GM21825 (cell line): ENCODE measurements around the gene CAMP.
"Not testable (repeated sequence)": the region's sequence is repeated elsewhere in the genome, so short reads cannot be mapped to it uniquely, and the experiment has no call there.

ENCODE experiments used
- ATAC-seq: cut with Tn5 transposase; IDR thresholded peaks from one replicate; pipeline ENCODE4 v1.9.1; 2021; ENCODE audit warnings: mild to moderate bottlenecking, moderate library complexity; ENCODE audit not compliant: unreplicated experiment

CAMP gene

GRCh38 chr3:48248095-48248850 lies 25.0 kb downstream of the CAMP start:
- no peak for ATAC-seq

GRCh38 chr3:48256557-48256956 lies 33.3 kb downstream of the CAMP start:
- ATAC-seq, result no peak

GRCh38 chr3:48258530-48258929 lies 35.2 kb downstream of the CAMP start:
- ATAC-seq, result no peak

GRCh38 chr3:48267782-48268181 lies 44.5 kb downstream of the CAMP start:
- no peak for ATAC-seq

- no peak for ATAC-seq
Measured at GRCh38 chr3:48268381-48268935, 45.2 kb downstream of the CAMP start.

GRCh38 chr3:48268936-48269561 lies 45.8 kb downstream of the CAMP start:
- no peak for ATAC-seq

GRCh38 chr3:48269592-48269991 lies 46.3 kb downstream of the CAMP start:
- no peak for ATAC-seq

GRCh38 chr3:48270306-48270705 lies 47.0 kb downstream of the CAMP start:
- no peak for ATAC-seq

- ATAC-seq, result not testable (repeated sequence)
Measured at GRCh38 chr3:48271223-48271622, 47.9 kb downstream of the CAMP start.

- no peak for ATAC-seq
Measured at GRCh38 chr3:48271763-48272498, 48.6 kb downstream of the CAMP start.

- ATAC-seq, result no peak
Measured at GRCh38 chr3:48273594-48274211, 50.4 kb downstream of the CAMP start.

GRCh38 chr3:48274452-48274851 lies 51.2 kb downstream of the CAMP start:
- no peak for ATAC-seq
